Left lung (tissue), 10 donors: ENCODE results near the gene CENPT. TPM values are rescaled to one million over a fixed set of nuclear protein-coding genes. Genes with fewer than 3 reads are reported as not detected.
"Not testable (repeated sequence)": the region's sequence is repeated elsewhere in the genome, so short reads cannot be mapped to it uniquely, and the experiment has no call there.

ENCODE experiments used
- ATAC-seq: fragments of 200-7000 bp; cut with Tn5 transposase; one replicate; pipeline ENCODE4 v1.9.1; 2020; ENCODE audit warnings: moderate library complexity
- DNase-seq, 4 donors: peaks; one replicate each; pipeline ENCODE4 v3.0.0-alpha.2; 2013 to 2020
- H3K27ac ChIP-seq, 2 donors: fragments of 200-600 bp; sonication (generic) in 1 of 2; one replicate each; pipeline versions ENCODE4 v1.5.0 to v1.8.0; 2020 to 2021
- H3K27me3 ChIP-seq, 2 donors: fragments of 200-600 bp; sonication (generic) in 1 of 2; one replicate each; pipeline versions ENCODE4 v1.5.0 to v1.8.0; 2020 to 2021
- H3K36me3 ChIP-seq, 2 donors: fragments of 200-600 bp; sonication (generic) in 1 of 2; one replicate each; pipeline versions ENCODE4 v1.5.0 to v1.8.0; 2020 to 2021
- H3K4me1 ChIP-seq, 2 donors: fragments of 200-600 bp; one replicate each; pipeline ENCODE4 v1.8.0; 2021
- H3K4me3 ChIP-seq, 2 donors: fragments of 200-600 bp; sonication (generic) in 1 of 2; one replicate each; pipeline versions ENCODE4 v1.5.0 to v1.8.0; 2020 to 2021; ENCODE audit warnings: mild to moderate bottlenecking in 1 of 2
- H3K9me3 ChIP-seq, 2 donors: fragments of 200-600 bp; sonication (generic) in 1 of 2; one replicate each; pipeline versions ENCODE4 v1.5.0 to v1.8.0; 2020 to 2021
- CTCF ChIP-seq, 2 donors: fragments of 200-600 bp; sonication (generic) in 1 of 2; IDR thresholded peaks; one replicate each; pipeline versions ENCODE4 v1.5.0 to v1.8.0; 2021; ENCODE audit warnings: antibody characterized with exemption in 2 of 2
- intact Hi-C, 2 donors: fragments of 100-400 bp; cut with DNase I; formaldehyde crosslinking; loops; one replicate each; pipeline versions ENCODE4 v1.11.2 to v1.14.2; 2022
- polyA plus RNA-seq, 6 donors: library from polyadenylated mRNA; unstranded; fragments of 120-200 nt; gene quantifications; one replicate each; pipeline ENCODE4 v1.2.1, GENCODE V29; 2013; ENCODE audit not compliant: insufficient read length in 6 of 6
- total RNA-seq, 2 donors: library from RNA; stranded (reverse); fragmentation: NEBNext Ultra II Directional; extraction: Animal tissue kit (Norgen Biotek cat#: 25700); gene quantifications; one replicate each; pipeline ENCODE4 v1.2.1, GENCODE V29; 2021
- donor health status: DM: no; HTN: yes; CAD: no.
- donor health status: DM: no; HTN: no; CAD: no.

The CENPT gene
- total and polyA plus RNA-seq, 8 donors, result 30.8 to 62.6 (median 50.5) TPM

- no peak for DNase-seq
- H3K4me1 ChIP-seq, result peaks cover 0 to 19% of the 10 kb centered on the region in 2 donors
- H3K9me3 ChIP-seq, result no peaks in the 10 kb centered on the region
- H3K4me3 ChIP-seq, result no peak overlapping the region
- peak; percentile 62 for ATAC-seq
- peak in 1 of 2 donors; percentile 24 for TF ChIP-seq CTCF (IDR thresholded peaks at IDR 0.05)
- intact Hi-C loops, result no loop called here
- no peaks in the 10 kb centered on the region for H3K27me3 ChIP-seq
- no peak overlapping the region for H3K27ac ChIP-seq
- H3K36me3 ChIP-seq, result peaks cover 0 to 64% of the 10 kb centered on the region in 2 donors
Measured at GRCh38 chr16:67865318-67865717, 17.8 kb upstream of the CENPT start.

GRCh38 chr16:67864594-67864993 lies 17.1 kb upstream of the CENPT start:
- Histone ChIP-seq H3K36me3 (peaks cover 0 to 58% of the 10 kb centered on the region in 2 donors), H3K4me1 (peaks cover 0 to 22% of the 10 kb centered on the region in 2 donors), H3K4me3 (no peak overlapping the region), H3K27ac (no peak overlapping the region), H3K27me3 (no peaks in the 10 kb centered on the region), H3K9me3 (no peaks in the 10 kb centered on the region)
- no peak for TF ChIP-seq CTCF (IDR thresholded peaks at IDR 0.05)
- ATAC-seq, result no peak
- intact Hi-C loops, result no loop called here
- DNase-seq, result no peak

- peaks cover 0 to 22% of the 10 kb centered on the region in 2 donors for H3K4me1 ChIP-seq
- intact Hi-C loops, DNase-seq, H3K27ac ChIP-seq, H3K9me3 ChIP-seq, H3K27me3 ChIP-seq, ATAC-seq, H3K4me3 ChIP-seq: not testable (repeated sequence)
- peaks cover 0 to 53% of the 10 kb centered on the region in 2 donors for H3K36me3 ChIP-seq
Measured at GRCh38 chr16:67864044-67864443, 16.6 kb upstream of the CENPT start.

- Histone ChIP-seq H3K4me3 (no peak overlapping the region), H3K9me3 (no peaks in the 10 kb centered on the region), H3K36me3 (peaks cover 0 to 41% of the 10 kb centered on the region in 2 donors), H3K4me1 (peaks cover 4 to 33% of the 10 kb centered on the region in 2 donors), H3K27ac (peak overlapping the region in 1 of 2 donors; percentile 23), H3K27me3 (no peaks in the 10 kb centered on the region)
- intact Hi-C loops, result no loop called here
- ATAC-seq (peak; percentile 39), DNase-seq (no peak)
- TF ChIP-seq CTCF (IDR thresholded peaks at IDR 0.05), result no peak
Measured at GRCh38 chr16:67862623-67863583, 15.4 kb upstream of the CENPT start.

- no peak for ATAC-seq
- H3K27ac ChIP-seq, result no peak overlapping the region
- no peaks in the 10 kb centered on the region for H3K9me3 ChIP-seq
- H3K27me3 ChIP-seq, result no peaks in the 10 kb centered on the region
- H3K4me3 ChIP-seq, result no peak overlapping the region
- intact Hi-C loops, result no loop called here
- no peak for TF ChIP-seq CTCF (IDR thresholded peaks at IDR 0.05)
- peaks cover 0 to 31% of the 10 kb centered on the region in 2 donors for H3K36me3 ChIP-seq
- DNase-seq, result no peak
- H3K4me1 ChIP-seq, result peaks cover 12 to 44% of the 10 kb centered on the region in 2 donors
Measured at GRCh38 chr16:67861877-67862276, 14.4 kb upstream of the CENPT start.
